H1 (cell line): ENCODE results near the gene IGFBP4. TPM values are rescaled to one million over a fixed set of nuclear protein-coding genes. Genes with fewer than 3 reads are reported as not detected.
A peak's percentile ranks its signal among the peaks of the same experiment; 100 is the strongest.

Experiments used
- CTCF ChIA-PET: fragments of 300-600 bp; sonication (Branson Sonifier 250); formaldehyde crosslinking; loops from one replicate; lab custom pipeline; 2021; ENCODE audit not compliant: partially characterized antibody; lab: Charles Lee
- POLR2A ChIA-PET: fragments of 300-600 bp; sonication (Branson Sonifier 250); formaldehyde crosslinking; loops from one replicate; lab custom pipeline; 2021; ENCODE audit warnings: inconsistent platforms; ENCODE audit not compliant: partially characterized antibody; lab: Charles Lee
- DNase-seq, 2 experiments: peaks; one replicate each; pipeline versions ENCODE4 v3.0.0 to v3.0.0-alpha.2; 2010 to 2022; ENCODE audit warnings: low spot score in 2 of 2, low read depth in 1 of 2, mixed read lengths in 1 of 2
- FAIRE-seq: peaks from 2 replicates; lab custom pipeline; 2011; peaks lifted over from hg19 to GRCh38; lab: Jason Lieb, UNC
- H2AFZ ChIP-seq: 2 replicates; pipeline ENCODE4 v1.8.1; 2012; ENCODE audit warnings: low read length, inconsistent platforms
- H2AK5ac ChIP-seq: 2 replicates; pipeline ENCODE4 v1.6.1; 2013; ENCODE audit warnings: low read depth, low read length
- H2BK120ac ChIP-seq: replicated peaks from 2 replicates; pipeline ENCODE3; 2013; ENCODE audit warnings: low read depth, low read length, inconsistent platforms
- H2BK12ac ChIP-seq: 2 replicates; pipeline ENCODE4 v1.6.1; 2013; ENCODE audit warnings: low read depth, low read length
- H2BK15ac ChIP-seq: 2 replicates; pipeline ENCODE4 v1.6.1; 2013; ENCODE audit warnings: low read length
- H2BK20ac ChIP-seq: 2 replicates; pipeline ENCODE4 v1.6.1; 2013; ENCODE audit warnings: low read length
- H2BK5ac ChIP-seq: 2 replicates; pipeline ENCODE4 v1.6.1; 2013; ENCODE audit warnings: low read depth, low read length
- H3K14ac ChIP-seq: 2 replicates; pipeline ENCODE4 v1.6.1; 2013; ENCODE audit warnings: inconsistent platforms; ENCODE audit not compliant: insufficient read length
- H3K18ac ChIP-seq: 2 replicates; pipeline ENCODE4 v1.6.1; 2013; ENCODE audit warnings: low read length; ENCODE audit errors: extremely low read depth
- H3K23ac ChIP-seq: 2 replicates; pipeline ENCODE4 v1.6.1; 2013; ENCODE audit warnings: inconsistent platforms; ENCODE audit not compliant: insufficient read length
- H3K23me2 ChIP-seq: 2 replicates; pipeline ENCODE4 v1.6.1; 2013; ENCODE audit warnings: low read depth, low read length
- H3K27ac ChIP-seq: 2 replicates; pipeline ENCODE4 v1.6.1; 2011; ENCODE audit warnings: low read depth, low read length, inconsistent platforms
- H3K27me3 ChIP-seq, 4 experiments: replicated peaks in 1 of 4; 1 replicate in 1 of 4; 2 replicates in 3 of 4; pipeline versions ENCODE4 v1.6.1 to v1.8.1; 2011 to 2013; ENCODE audit warnings: low read length in 3 of 4, mild to moderate bottlenecking in 3 of 4, inconsistent platforms in 2 of 4, mixed read lengths in 2 of 4, moderate library complexity in 1 of 4; ENCODE audit not compliant: control insufficient read depth in 3 of 4, insufficient read depth in 3 of 4; ENCODE audit errors: extremely low read depth in 1 of 4
- H3K36me3 ChIP-seq, 4 experiments: 2 replicates each; pipeline versions ENCODE4 v1.6.1 to v1.8.1; 2011 to 2013; ENCODE audit warnings: mild to moderate bottlenecking in 4 of 4, low read length in 3 of 4, moderate library complexity in 2 of 4, control low read depth in 1 of 4, inconsistent platforms in 1 of 4; ENCODE audit not compliant: insufficient read depth in 4 of 4, control insufficient read depth in 2 of 4
- H3K4ac ChIP-seq: replicated peaks from 2 replicates; pipeline ENCODE3; 2013; ENCODE audit warnings: low read length, low read depth, mixed read lengths, inconsistent platforms; ENCODE audit not compliant: insufficient read length
- H3K4me1 ChIP-seq, 4 experiments: replicated peaks in 1 of 4; 1 replicate in 1 of 4; 2 replicates in 3 of 4; pipeline versions ENCODE4 v1.6.1 to v1.8.1; 2011 to 2013; ENCODE audit warnings: low read length in 3 of 4, inconsistent platforms in 2 of 4, mixed read lengths in 1 of 4; ENCODE audit not compliant: insufficient read depth in 4 of 4, control insufficient read depth in 3 of 4
- H3K4me2 ChIP-seq, 2 experiments: 2 replicates each; pipeline versions ENCODE4 v1.6.1 to v1.8.1; 2011 to 2013; ENCODE audit warnings: low read depth in 2 of 2, low read length in 2 of 2, control low read depth in 1 of 2, inconsistent platforms in 1 of 2, mild to moderate bottlenecking in 1 of 2; ENCODE audit not compliant: insufficient read depth in 1 of 2
- H3K4me3 ChIP-seq, 4 experiments: fragments of 200-600, 300-600 bp in 1 of 4; sonication (generic), shearing (Covaris generic), sonication (Bioruptor Twin) in 1 of 4; 2 replicates each; pipeline versions ENCODE4 v1.5.1 to v1.8.1; 2011 to 2016; ENCODE audit warnings: low read length in 4 of 4, low read depth in 3 of 4, control low read depth in 2 of 4, inconsistent platforms in 2 of 4, mild to moderate bottlenecking in 2 of 4, mixed read lengths in 1 of 4, moderate library complexity in 1 of 4; ENCODE audit not compliant: insufficient read depth in 2 of 4; ENCODE audit errors: extremely low read depth in 1 of 4
- H3K56ac ChIP-seq: replicated peaks from 2 replicates; pipeline ENCODE3; 2013; ENCODE audit warnings: low read depth, mild to moderate bottlenecking, mixed read lengths, low read length, inconsistent platforms; ENCODE audit not compliant: insufficient read length
- H3K79me1 ChIP-seq: 2 replicates; pipeline ENCODE4 v1.6.1; 2013; ENCODE audit warnings: low read depth, low read length, control low read depth
- H3K79me2 ChIP-seq, 2 experiments: 2 replicates each; pipeline versions ENCODE4 v1.6.1 to v1.8.1; 2012 to 2013; ENCODE audit warnings: low read length in 2 of 2, mild to moderate bottlenecking in 2 of 2, inconsistent platforms in 1 of 2; ENCODE audit not compliant: insufficient read depth in 2 of 2, control insufficient read depth in 1 of 2
- H3K9ac ChIP-seq, 4 experiments: replicated peaks in 1 of 4; 1 replicate in 1 of 4; 2 replicates in 3 of 4; pipeline versions ENCODE4 v1.6.1 to v1.8.1; 2011 to 2013; ENCODE audit warnings: low read depth in 3 of 4, low read length in 3 of 4, control low read depth in 2 of 4, mild to moderate bottlenecking in 2 of 4, moderate library complexity in 2 of 4, inconsistent platforms in 1 of 4; ENCODE audit errors: extremely low read depth in 1 of 4
- H3K9me3 ChIP-seq, 2 experiments: 2 replicates each; pipeline versions ENCODE4 v1.6.1 to v1.8.1; 2012 to 2013; ENCODE audit warnings: mild to moderate bottlenecking in 2 of 2, moderate library complexity in 2 of 2, control low read depth in 1 of 2, inconsistent platforms in 1 of 2, low read depth in 1 of 2, low read length in 1 of 2, mixed read lengths in 1 of 2; ENCODE audit not compliant: insufficient read depth in 2 of 2
- H4K20me1 ChIP-seq, 2 experiments: replicated peaks in 1 of 2; 2 replicates each; pipeline versions ENCODE3 to v1.8.1; 2011 to 2013; ENCODE audit warnings: inconsistent platforms in 2 of 2, low read length in 2 of 2, mild to moderate bottlenecking in 1 of 2; ENCODE audit not compliant: insufficient read depth in 2 of 2, control insufficient read depth in 1 of 2
- H4K5ac ChIP-seq: 2 replicates; pipeline ENCODE4 v1.6.1; 2013; ENCODE audit warnings: low read length, low read depth, mixed read lengths, inconsistent platforms; ENCODE audit not compliant: insufficient read length
- H4K8ac ChIP-seq: 2 replicates; pipeline ENCODE4 v1.8.0; 2013; ENCODE audit warnings: mild to moderate bottlenecking, moderate library complexity, low read length, inconsistent platforms; ENCODE audit not compliant: insufficient read depth; ENCODE audit errors: extremely low read depth
- H4K91ac ChIP-seq: replicated peaks from 2 replicates; pipeline ENCODE3; 2013; ENCODE audit warnings: low read length, mixed read lengths, inconsistent platforms; ENCODE audit not compliant: insufficient read length
- BACH1 ChIP-seq: IDR thresholded peaks from 2 replicates; pipeline ENCODE4 v1.6.1; 2012; ENCODE audit warnings: low read length, improper control_type of control experiment
- BCL11A ChIP-seq, 2 experiments: IDR thresholded peaks; one replicate each; pipeline ENCODE4 v1.6.1; 2011; ENCODE audit warnings: low read depth in 2 of 2, low read length in 2 of 2, mild to moderate bottlenecking in 2 of 2
- CEBPB ChIP-seq: IDR thresholded peaks from 2 replicates; pipeline ENCODE4 v1.6.1; 2012; ENCODE audit warnings: low read depth, low read length
- CREB1 ChIP-seq: IDR thresholded peaks from 2 replicates; pipeline ENCODE4 v1.6.1; 2012; ENCODE audit warnings: inconsistent platforms
- MAX ChIP-seq: IDR thresholded peaks from 2 replicates; pipeline ENCODE4 v1.6.1; 2012; ENCODE audit warnings: inconsistent platforms
- RBBP5 ChIP-seq: IDR thresholded peaks from 2 replicates; pipeline ENCODE4 v1.7.1; 2012; ENCODE audit warnings: low read depth, mild to moderate bottlenecking, inconsistent platforms, low read length, moderate library complexity, borderline replicate concordance
- SIN3A ChIP-seq, 2 experiments: IDR thresholded peaks in 1 of 2; conservative IDR thresholded peaks in 1 of 2; 2 replicates each; pipeline ENCODE4 v1.6.1; 2011 to 2012; ENCODE audit warnings: low read length in 2 of 2, improper control_type of control experiment in 1 of 2, low read depth in 1 of 2, mild to moderate bottlenecking in 1 of 2
- SP2 ChIP-seq: IDR thresholded peaks from 2 replicates; pipeline ENCODE4 v1.6.1; 2012; ENCODE audit warnings: mild to moderate bottlenecking, low read length, inconsistent platforms
- WGBS, 2 experiments: shearing (Covaris generic) in 1 of 2; methylation state at CpG; one replicate each; pipeline versions ENCODE4 v1.1.6 to v1.1.7; 2013 to 2015; ENCODE audit warnings: low lambda C conversion rate in 2 of 2, mixed read lengths in 2 of 2, inconsistent platforms in 1 of 2, low coverage in 1 of 2, missing lambda C conversion rate in 1 of 2; ENCODE audit not compliant: insufficient replicate concordance in 2 of 2, insufficient coverage in 1 of 2, insufficient read length in 1 of 2; ENCODE audit errors: extremely low coverage in 1 of 2, missing lambda C conversion rate in 1 of 2; 5-methylcytosine and 5-hydroxymethylcytosine counted together
- polyA plus RNA-seq, 7 experiments: library from polyadenylated mRNA; depleted of rRNA in 3 of 7; stranded (reverse) in 5 of 7; unstranded in 2 of 7; fragments of >200 nt in 5 of 7; fragments of 200-250 nt in 2 of 7; gene quantifications; 1 replicate in 5 of 7; 2 replicates in 1 of 7; 4 replicates in 1 of 7; pipeline versions ENCODE4 v1.2.1 to v1.2.3, GENCODE V29; 2011 to 2013; ENCODE audit warnings: missing spikeins in 2 of 7, mixed read lengths in 2 of 7
- total RNA-seq: library from RNA; stranded (reverse); fragmentation: NEBNext Ultra II Directional; extraction: Animal tissue kit (Norgen Biotek cat#: 25700); gene quantifications from 2 replicates; pipeline ENCODE4 v1.2.1, GENCODE V29; 2021

IGFBP4 gene
- total and polyA plus RNA-seq, 2 of the 8 experiments (the other 6 are each of a cell fraction or from before 2014, with no cell fraction given) = 85.5 to 105 TPM

DNA sequence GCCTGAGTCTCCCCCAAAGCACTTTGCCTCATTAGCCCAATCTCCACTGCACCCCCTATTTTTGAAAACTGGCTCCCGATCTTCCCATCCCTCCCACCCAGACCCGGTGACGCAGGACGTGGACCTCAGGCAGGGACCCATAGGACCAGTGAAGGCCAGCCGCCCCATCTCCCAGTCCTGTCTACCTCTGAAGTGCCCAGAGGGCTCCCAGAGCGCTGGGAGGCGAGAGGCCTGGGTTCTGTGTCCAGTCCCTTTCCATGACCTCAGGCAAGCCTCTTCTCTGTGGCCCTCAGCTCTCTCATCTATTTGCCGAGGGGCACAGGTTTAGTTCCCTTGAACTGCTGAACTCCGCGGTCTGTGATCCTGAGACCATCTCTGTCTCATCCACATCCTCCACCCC is 57.5 kb downstream of the IGFBP4 start:
- Histone ChIP-seq H2AK5ac (peak overlapping the region; percentile 61; the same call in 1 of the 2 replicates), H3K4me1 (peaks cover 5 to 18% (median 7%) of the 10 kb centered on the region in 4 experiments; a peak in 6 of 7 replicates), H4K5ac (no peak overlapping the region), H3K23ac (no peak overlapping the region), H3K23me2 (peaks cover 3% of the 10 kb centered on the region; the same call in 1 of the 2 replicates), H2BK20ac (no peak overlapping the region), H2BK15ac (0 out of 2 replicates have a peak overlapping the region, but pooled peaks have one; percentile 8), H2BK120ac (no peak overlapping the region), H3K27me3 (no peaks in the 10 kb centered on the region), H3K27ac (no peak overlapping the region), H3K36me3 (no peaks in the 10 kb centered on the region), H3K79me2 (no peaks in the 10 kb centered on the region), H2BK5ac (0 out of 2 replicates have a peak overlapping the region, but pooled peaks have one; percentile 5), H3K9ac (no peak overlapping the region), H3K4ac (no peak overlapping the region), H3K56ac (no peak overlapping the region), H4K8ac (no peak overlapping the region; the same call in 1 of the 2 replicates), H2BK12ac (peak overlapping the region; percentile 39; the same call in 1 of the 2 replicates), H3K79me1 (no peaks in the 10 kb centered on the region), H3K4me2 (no peak overlapping the region), H3K4me3 (no peak overlapping the region), H2AFZ (no peak overlapping the region), H4K20me1 (no peaks in the 10 kb centered on the region), H3K14ac (no peak overlapping the region), H3K18ac (no peak overlapping the region; the same call in 1 of the 2 replicates), H3K9me3 (no peaks in the 10 kb centered on the region), H4K91ac (peak overlapping the region; percentile 34)
- CTCF ChIA-PET = interaction anchor here (1.4 to 4.2 kb wide), 4 partner anchors 17 to 85 kb away, joined by 4 to 25 read pairs (median 6); no protein-coding TSS in a partner anchor
- 91% methylated on average over 10 of the region's 10 CpGs; no CpG with 5 or more reads in 1 of the 2 experiments for WGBS, 2 experiments
- POLR2A ChIA-PET = interaction anchor here (1.6 kb wide), 1 partner anchor 10 kb away, joined by 14 read pairs; no protein-coding TSS in a partner anchor
- DNase-seq (no peak), FAIRE-seq (no peak)
- TF ChIP-seq CEBPB (no peak), SP2 (no peak), RBBP5 (no peak), SIN3A (conservative IDR thresholded peaks at IDR 0.05 in 1 of 2, IDR thresholded peaks at IDR 0.05 in 1 of 2; ENCODE audit: low read depth in 1 of 2, low read length in 2 of 2) (no peak), BACH1 (no peak), CREB1 (no peak), MAX (no peak), BCL11A (IDR thresholded peaks at IDR 0.05; ENCODE audit: low read depth in 2 of 2, low read length in 2 of 2) (no peak)
